ENCODE data around the gene NDUFA12. TPM values are rescaled to one million over a fixed set of nuclear protein-coding genes. Genes with fewer than 3 reads are reported as not detected.
"Not testable (repeated sequence)": the region's sequence is repeated elsewhere in the genome, so short reads cannot be mapped to it uniquely, and the experiment has no call there.

NDUFA12 gene
- total RNA-seq, 1 donor from 2014 or later: 79.3 TPM

GRCh38 chr12:94990222-94990621 lies 13.3 kb downstream of the NDUFA12 start:
- H3K27ac ChIP-seq: no peak overlapping the region
- intact Hi-C loops (cut with DNase I): no loop called here
- DNase-seq (ENCODE audit: extremely low spot score in 2 of 2): no peak
- no peaks in the 10 kb centered on the region for H3K9me3 ChIP-seq
- TF ChIP-seq POLR2AphosphoS5 (IDR thresholded peaks at IDR 0.05; ENCODE audit: insufficient read depth in 1 of 2, low read depth in 1 of 2) (no peak), POLR2A (IDR thresholded peaks at IDR 0.05) (no peak)
- TF ChIP-seq, protein P1, sequence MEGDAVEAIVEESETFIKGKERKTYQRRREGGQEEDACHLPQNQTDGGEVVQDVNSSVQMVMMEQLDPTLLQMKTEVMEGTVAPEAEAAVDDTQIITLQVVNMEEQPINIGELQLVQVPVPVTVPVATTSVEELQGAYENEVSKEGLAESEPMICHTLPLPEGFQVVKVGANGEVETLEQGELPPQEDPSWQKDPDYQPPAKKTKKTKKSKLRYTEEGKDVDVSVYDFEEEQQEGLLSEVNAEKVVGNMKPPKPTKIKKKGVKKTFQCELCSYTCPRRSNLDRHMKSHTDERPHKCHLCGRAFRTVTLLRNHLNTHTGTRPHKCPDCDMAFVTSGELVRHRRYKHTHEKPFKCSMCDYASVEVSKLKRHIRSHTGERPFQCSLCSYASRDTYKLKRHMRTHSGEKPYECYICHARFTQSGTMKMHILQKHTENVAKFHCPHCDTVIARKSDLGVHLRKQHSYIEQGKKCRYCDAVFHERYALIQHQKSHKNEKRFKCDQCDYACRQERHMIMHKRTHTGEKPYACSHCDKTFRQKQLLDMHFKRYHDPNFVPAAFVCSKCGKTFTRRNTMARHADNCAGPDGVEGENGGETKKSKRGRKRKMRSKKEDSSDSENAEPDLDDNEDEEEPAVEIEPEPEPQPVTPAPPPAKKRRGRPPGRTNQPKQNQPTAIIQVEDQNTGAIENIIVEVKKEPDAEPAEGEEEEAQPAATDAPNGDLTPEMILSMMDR (IDR thresholded peaks at IDR 0.05): no peak
- H3K4me3 ChIP-seq: no peak overlapping the region
- no peaks in the 10 kb centered on the region for H3K4me1 ChIP-seq
- no peaks in the 10 kb centered on the region for H3K27me3 ChIP-seq
- H3K36me3 ChIP-seq: peaks cover 0 to 4% of the 10 kb centered on the region in 2 donors

DNA sequence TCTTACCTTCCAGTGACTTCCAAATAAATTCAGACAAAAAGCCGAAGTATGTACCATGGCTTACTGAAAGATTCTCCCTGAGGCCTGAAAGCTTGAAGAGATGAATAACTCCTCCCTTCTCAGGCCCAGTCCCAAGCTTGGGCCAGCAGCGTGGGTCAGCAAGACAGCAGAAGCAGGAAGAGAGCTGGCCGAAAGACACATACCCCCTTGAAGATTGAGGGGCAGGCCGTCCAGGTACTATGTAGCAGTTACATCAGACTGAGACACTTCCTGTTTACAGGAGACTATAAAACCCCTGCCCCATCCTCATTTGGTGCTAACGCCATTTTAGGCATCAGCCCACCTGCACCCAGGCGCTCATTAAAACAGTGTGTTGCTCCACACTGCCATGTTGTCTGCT lies 15.0 kb downstream of the NDUFA12 start:
- Histone ChIP-seq H3K27me3 (no peaks in the 10 kb centered on the region), H3K9me3 (no peaks in the 10 kb centered on the region), H3K27ac (no peak overlapping the region), H3K4me1 (no peaks in the 10 kb centered on the region), H3K4me3 (no peak overlapping the region), H3K36me3 (peaks cover 0 to 4% of the 10 kb centered on the region in 2 donors)
- no peak for DNase-seq (ENCODE audit: extremely low spot score in 2 of 2)
- intact Hi-C loops (cut with DNase I): no loop called here
- TF ChIP-seq POLR2AphosphoS5 (IDR thresholded peaks at IDR 0.05; ENCODE audit: insufficient read depth in 1 of 2, low read depth in 1 of 2): no peak
- TF ChIP-seq, protein P1 (IDR thresholded peaks at IDR 0.05): no peak
- no peak for TF ChIP-seq POLR2A (IDR thresholded peaks at IDR 0.05)

GRCh38 chr12:94987801-94988200 lies 15.7 kb downstream of the NDUFA12 start:
- no peaks in the 10 kb centered on the region for H3K9me3 ChIP-seq
- peaks cover 0 to 4% of the 10 kb centered on the region in 2 donors for H3K36me3 ChIP-seq
- no peak for DNase-seq (ENCODE audit: extremely low spot score in 2 of 2)
- no peak overlapping the region for H3K27ac ChIP-seq
- TF ChIP-seq, protein P1 (IDR thresholded peaks at IDR 0.05): no peak
- no peak for TF ChIP-seq POLR2AphosphoS5 (IDR thresholded peaks at IDR 0.05; ENCODE audit: insufficient read depth in 1 of 2, low read depth in 1 of 2)
- no peaks in the 10 kb centered on the region for H3K4me1 ChIP-seq
- no peak overlapping the region for H3K4me3 ChIP-seq
- intact Hi-C loops (cut with DNase I): no loop called here
- no peaks in the 10 kb centered on the region for H3K27me3 ChIP-seq

DNA sequence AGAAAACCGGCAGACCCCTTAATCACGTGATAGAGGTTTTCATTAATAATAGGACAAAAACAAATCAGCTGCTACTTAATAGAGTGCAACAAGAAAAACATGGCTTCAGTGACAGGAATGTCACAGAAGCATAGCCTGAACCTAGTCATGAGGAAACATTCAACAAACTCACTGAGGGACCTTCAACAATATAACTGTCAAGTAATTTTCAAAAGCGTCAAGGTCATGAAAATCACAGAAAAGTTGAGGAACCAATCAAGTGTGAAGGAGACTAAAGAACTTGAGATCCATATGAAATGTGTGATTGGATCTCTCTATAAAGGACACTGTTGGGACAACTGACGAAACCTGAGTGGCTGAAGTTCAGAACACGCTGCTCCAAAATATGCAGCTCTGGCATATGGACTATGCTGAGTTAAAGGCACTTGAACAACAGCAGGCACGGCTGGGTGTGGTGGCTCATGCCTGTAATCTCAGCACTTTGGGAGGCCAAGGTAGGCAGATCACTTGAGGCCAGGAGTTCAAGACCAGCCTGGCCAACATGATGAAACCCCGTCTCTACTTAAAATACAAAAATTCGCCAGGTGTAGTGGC lies 16.3 kb downstream of the NDUFA12 start:
- no peak for DNase-seq (ENCODE audit: extremely low spot score in 2 of 2)
- no peaks in the 10 kb centered on the region for H3K9me3 ChIP-seq
- TF ChIP-seq, protein P1 (IDR thresholded peaks at IDR 0.05): no peak
- TF ChIP-seq POLR2A (IDR thresholded peaks at IDR 0.05) (no peak), POLR2AphosphoS5 (IDR thresholded peaks at IDR 0.05; ENCODE audit: insufficient read depth in 1 of 2, low read depth in 1 of 2) (no peak)

GRCh38 chr12:94985099-94985498 lies 18.4 kb downstream of the NDUFA12 start:
- DNase-seq (ENCODE audit: extremely low spot score in 2 of 2); H3K36me3 ChIP-seq; H3K9me3 ChIP-seq; H3K4me3 ChIP-seq; H3K27ac ChIP-seq; H3K4me1 ChIP-seq; H3K27me3 ChIP-seq; intact Hi-C loops (cut with DNase I): not testable (repeated sequence)

More for the DNA sequence above, 16.3 kb downstream of the NDUFA12 start:
- H3K4me3 ChIP-seq: no peak overlapping the region
- no peak overlapping the region for H3K27ac ChIP-seq
- no peaks in the 10 kb centered on the region for H3K4me1 ChIP-seq
- intact Hi-C loops (cut with DNase I): no loop called here
- no peaks in the 10 kb centered on the region for H3K36me3 ChIP-seq
- no peaks in the 10 kb centered on the region for H3K27me3 ChIP-seq

Data from vagina (tissue), 2 donors.